Breast epithelium (tissue), 3 donors: Measurements from ENCODE around the gene SLAMF1.

ENCODE experiments used
- CTCF ChIP-seq, 3 donors: fragments of 450-650 bp; IDR thresholded peaks; one replicate each; pipeline ENCODE4 v1.5.1; 2016 to 2017; ENCODE audit warnings: antibody characterized with exemption in 3 of 3, mild to moderate bottlenecking in 3 of 3, moderate library complexity in 3 of 3
- POLR2A ChIP-seq: fragments of 450-650 bp; IDR thresholded peaks from one replicate; pipeline ENCODE4 v1.6.1; 2016; ENCODE audit warnings: antibody characterized with exemption, mild to moderate bottlenecking, moderate library complexity
- POLR2AphosphoS5 ChIP-seq, 3 donors: sonication (generic); formaldehyde crosslinking; IDR thresholded peaks; one replicate each; pipeline ENCODE4 v1.6.1; 2017; ENCODE audit warnings: antibody characterized with exemption in 3 of 3

- no peak for TF ChIP-seq POLR2A
- TF ChIP-seq CTCF (IDR thresholded peaks at IDR 0.05): no peak
- no peak for TF ChIP-seq POLR2AphosphoS5 (IDR thresholded peaks at IDR 0.05)
These were observed 21.1 kb upstream of the SLAMF1 start for GRCh38 chr1:160667896-160668295.
